Measurements from ENCODE around the gene CDC42EP5. TPM values are rescaled to one million over a fixed set of nuclear protein-coding genes. Genes with fewer than 3 reads are reported as not detected.
A peak's percentile ranks its signal among the peaks of the same experiment; 100 is the strongest.

CDC42EP5 gene
- total and polyA plus RNA-seq, 10 of the 15 experiments (the other 5 are each of a cell fraction or from before 2014, with no cell fraction given) = 0.42 to 1.8 (median 1.4) TPM; not detected in 6

DNA sequence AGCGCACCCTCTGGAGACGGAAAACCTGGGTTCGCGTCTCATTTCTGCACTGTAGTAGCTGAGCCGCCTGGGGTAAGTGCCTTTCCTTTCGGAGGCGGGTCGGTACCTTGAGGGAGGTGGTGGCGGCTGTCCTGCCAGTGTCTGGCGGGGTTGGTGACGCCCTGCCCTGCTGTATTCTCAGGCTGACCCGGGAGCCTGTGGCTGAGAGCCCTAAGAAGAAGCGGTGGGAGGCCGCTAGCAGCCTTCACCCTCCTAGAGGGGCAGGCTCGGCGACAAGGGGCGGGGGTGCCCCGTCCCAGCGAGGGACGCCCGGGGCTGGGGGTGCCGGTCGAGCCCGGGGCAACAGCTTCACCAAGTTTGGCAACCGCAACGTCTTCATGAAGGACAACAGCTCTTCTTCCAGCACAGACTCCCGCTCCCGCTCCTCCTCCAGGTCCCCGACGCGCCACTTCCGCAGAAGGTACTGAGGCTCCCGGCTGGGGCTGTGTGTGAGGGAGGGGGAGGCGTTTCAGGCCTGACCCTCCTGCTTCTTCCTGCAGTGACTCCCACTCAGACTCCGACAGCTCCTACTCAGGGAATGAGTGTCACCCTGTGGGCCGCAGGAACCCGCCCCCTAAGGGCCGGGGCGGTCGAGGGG is 17.2 kb downstream of the CDC42EP5 start:
- ATAC-seq = no peak
- peaks cover 15% of the 10 kb centered on the region for H3K79me2 ChIP-seq (ENCODE audit: control insufficient read depth, insufficient read depth, low read length)
- H3K9me3 ChIP-seq (replicated peaks; ENCODE audit: control insufficient read depth, insufficient read depth, low read length) = no peaks in the 10 kb centered on the region
- no peak overlapping the region for H3K4me3 ChIP-seq
- FAIRE-seq = no peak
- ChIA-PET RAD21 (ENCODE audit: unreplicated experiment) (no interaction called here), SMC1A (ENCODE audit: uncharacterized antibody, unreplicated experiment) (no interaction called here), POLR2A (no interaction called here), CTCF (no interaction called here)
- DNase-seq (ENCODE audit: low read depth, low spot score) = no peak
- in situ Hi-C loops (cut with MboI) = no loop called here
- H2AFZ ChIP-seq (ENCODE audit: control insufficient read depth, low read depth, low read length) = no peak overlapping the region
- intact Hi-C loops (cut with micrococcal nuclease; ENCODE audit: unreplicated experiment) = no loop called here
- H3K27ac ChIP-seq (ENCODE audit: control insufficient read depth, insufficient read depth) = no peak overlapping the region
- TF ChIP-seq TBL1XR1 (IDR thresholded peaks at IDR 0.05; ENCODE audit: low read depth, low read length) (no peak), POLR2A (IDR thresholded peaks at IDR 0.05; ENCODE audit: low read depth, low read length) (peak; percentile 3; the same call in 1 of the 2 replicates), BCL11A (IDR thresholded peaks at IDR 0.05; ENCODE audit: low read depth, low read length) (no peak), TARDBP (IDR thresholded peaks at IDR 0.05; ENCODE audit: borderline replicate concordance) (no peak), STAT1 (conservative IDR thresholded peaks at IDR 0.05) (no peak), ZZZ3 (IDR thresholded peaks at IDR 0.05; ENCODE audit: control insufficient read depth, insufficient read length, low read depth) (no peak), SMAD1 (IDR thresholded peaks at IDR 0.05; ENCODE audit: low read depth, partially characterized antibody) (no peak), POLR2AphosphoS5 (IDR thresholded peaks at IDR 0.05; ENCODE audit: low read length) (peak; percentile 24; the same call in 1 of the 2 replicates), RAD51 (IDR thresholded peaks at IDR 0.05) (no peak), NR2C2 (IDR thresholded peaks at IDR 0.05; ENCODE audit: borderline replicate concordance, control insufficient read depth, insufficient read length, low read depth) (no peak), NFIC (IDR thresholded peaks at IDR 0.05; ENCODE audit: low read depth, low read length) (no peak)
- TF ChIP-seq, protein P1, sequence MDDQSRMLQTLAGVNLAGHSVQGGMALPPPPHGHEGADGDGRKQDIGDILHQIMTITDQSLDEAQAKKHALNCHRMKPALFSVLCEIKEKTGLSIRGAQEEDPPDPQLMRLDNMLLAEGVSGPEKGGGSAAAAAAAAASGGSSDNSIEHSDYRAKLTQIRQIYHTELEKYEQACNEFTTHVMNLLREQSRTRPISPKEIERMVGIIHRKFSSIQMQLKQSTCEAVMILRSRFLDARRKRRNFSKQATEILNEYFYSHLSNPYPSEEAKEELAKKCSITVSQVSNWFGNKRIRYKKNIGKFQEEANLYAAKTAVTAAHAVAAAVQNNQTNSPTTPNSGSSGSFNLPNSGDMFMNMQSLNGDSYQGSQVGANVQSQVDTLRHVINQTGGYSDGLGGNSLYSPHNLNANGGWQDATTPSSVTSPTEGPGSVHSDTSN (IDR thresholded peaks at IDR 0.05; ENCODE audit: insufficient replicate concordance, low read depth, low read length) = no peak
- TSS peak; percentile 3 for BruUV-seq (replicated peaks)
- WGBS (ENCODE audit: insufficient coverage, insufficient replicate concordance, low lambda C conversion rate, missing lambda C conversion rate) = 97% methylated on average over 37 of the region's 40 CpGs
- H3K4me1 ChIP-seq (ENCODE audit: control insufficient read depth, insufficient read depth, low read length) = no peaks in the 10 kb centered on the region
- peaks cover 25 to 73% of the 10 kb centered on the region in 2 experiments for H3K36me3 ChIP-seq (ENCODE audit: control insufficient read depth in 2 of 2, insufficient read depth in 2 of 2, low read length in 1 of 2)
- no peaks in the 10 kb centered on the region; the same call in 1 of the 2 replicates for H4K20me1 ChIP-seq (ENCODE audit: control insufficient read depth, insufficient read depth)
- H3K27me3 ChIP-seq (replicated peaks in 1 of 2; ENCODE audit: control insufficient read depth in 2 of 2, insufficient read depth in 2 of 2, low read length in 1 of 2) = no peaks in the 10 kb centered on the region
- no peak overlapping the region for H3K4me2 ChIP-seq (ENCODE audit: control insufficient read depth, insufficient read depth)
- H3K9ac ChIP-seq (ENCODE audit: control insufficient read depth, insufficient read depth, low read length) = no peak overlapping the region

All from GM12878 (cell line).